ENCODE measurements around the gene BCL7C. TPM values are rescaled to one million over a fixed set of nuclear protein-coding genes. Genes with fewer than 3 reads are reported as not detected.

BCL7C gene
- total and polyA plus RNA-seq, 2 of the 13 experiments (the other 11 are each of a cell fraction or from before 2014, with no cell fraction given): 17.7 to 33.8 TPM

DNA sequence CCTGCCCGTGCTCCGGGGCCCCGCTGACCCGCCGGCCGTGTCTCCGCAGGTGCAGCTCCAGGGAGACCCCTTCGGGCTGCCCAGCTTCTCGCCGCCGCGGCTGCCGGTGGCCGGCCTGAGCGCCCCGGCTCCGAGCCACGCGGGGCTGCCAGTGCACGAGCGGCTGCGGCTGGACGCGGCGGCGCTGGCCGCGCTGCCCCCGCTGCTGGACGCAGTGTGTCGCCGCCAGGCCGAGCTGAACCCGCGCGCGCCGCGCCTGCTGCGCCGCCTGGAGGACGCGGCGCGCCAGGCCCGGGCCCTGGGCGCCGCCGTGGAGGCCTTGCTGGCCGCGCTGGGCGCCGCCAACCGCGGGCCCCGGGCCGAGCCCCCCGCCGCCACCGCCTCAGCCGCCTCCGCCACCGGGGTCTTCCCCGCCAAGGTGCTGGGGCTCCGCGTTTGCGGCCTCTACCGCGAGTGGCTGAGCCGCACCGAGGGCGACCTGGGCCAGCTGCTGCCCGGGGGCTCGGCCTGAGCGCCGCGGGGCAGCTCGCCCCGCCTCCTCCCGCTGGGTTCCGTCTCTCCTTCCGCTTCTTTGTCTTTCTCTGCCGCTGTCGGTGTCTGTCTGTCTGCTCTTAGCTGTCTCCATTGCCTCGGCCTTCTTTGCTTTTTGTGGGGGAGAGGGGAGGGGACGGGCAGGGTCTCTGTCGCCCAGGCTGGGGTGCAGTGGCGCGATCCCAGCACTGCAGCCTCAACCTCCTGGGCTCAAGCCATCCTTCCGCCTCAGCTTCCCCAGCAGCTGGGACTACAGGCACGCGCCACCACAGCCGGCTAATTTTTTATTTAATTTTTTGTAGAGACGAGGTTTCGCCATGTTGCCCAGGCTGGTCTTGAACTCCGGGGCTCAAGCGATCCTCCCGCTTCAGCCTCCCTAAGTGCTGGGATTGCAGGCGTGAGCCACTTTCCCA, 8.4 kb upstream of the BCL7C start (continued):
- TF ChIP-seq SNAPC4 (CRISPR knock-in tag; IDR thresholded peaks at IDR 0.05) (no peak), ZNF329 (CRISPR knock-in tag; IDR thresholded peaks at IDR 0.05; ENCODE audit: low read depth) (0 out of 2 replicates have a peak, but pooled peaks have one; percentile 18), CERS6 (CRISPR knock-in tag; IDR thresholded peaks at IDR 0.05) (no peak), NCOR1 (IDR thresholded peaks at IDR 0.05; ENCODE audit: borderline replicate concordance, low read length) (no peak), PHF8 (CRISPR knock-in tag; IDR thresholded peaks at IDR 0.05) (peak; percentile 65), HOXA9 (CRISPR knock-in tag; IDR thresholded peaks at IDR 0.05; ENCODE audit: borderline replicate concordance) (no peak), ZNF746 (CRISPR knock-in tag; IDR thresholded peaks at IDR 0.05) (no peak), ZNF780A (CRISPR knock-in tag; IDR thresholded peaks at IDR 0.05) (no peak), NCOA2 (CRISPR knock-in tag; IDR thresholded peaks at IDR 0.05) (no peak), ZNF20 (CRISPR knock-in tag; IDR thresholded peaks at IDR 0.05) (no peak), KDM5A (IDR thresholded peaks at IDR 0.05; ENCODE audit: borderline replicate concordance, low read length) (no peak), MEF2D (CRISPR knock-in tag; IDR thresholded peaks at IDR 0.05) (no peak), ZFY (CRISPR knock-in tag; IDR thresholded peaks at IDR 0.05) (peak; percentile 91), POLR2G (IDR thresholded peaks at IDR 0.05; ENCODE audit: low read depth, low read length) (peak; percentile 83), TMF1 (CRISPR knock-in tag; IDR thresholded peaks at IDR 0.05; ENCODE audit: low read depth) (no peak), ZNF335 (CRISPR knock-in tag; IDR thresholded peaks at IDR 0.05) (no peak), ATF2 (CRISPR knock-in tag; IDR thresholded peaks at IDR 0.05) (no peak)

Data from HepG2 (cell line).